Activated naive CD4-positive, alpha-beta T cell treated with anti-CD3 and anti-CD28 coated beads for 36 hours (primary cell): ENCODE data around the gene LRRC63. TPM values are rescaled to one million over a fixed set of nuclear protein-coding genes. Genes with fewer than 3 reads are reported as not detected.

Source experiments
- CTCF ChIA-PET: fragments of 350-600 bp; sonication (Branson Sonifier 250); formaldehyde crosslinking; loops from one replicate; lab custom pipeline; 2021; ENCODE audit warnings: antibody characterized with exemption; lab: Charles Lee
- DNase-seq: peaks from one replicate; pipeline ENCODE4 v3.0.0-alpha.2; 2020
- H3K27ac Mint-ChIP-seq: one replicate; pipeline ENCODE4 v1.8.0; 2021; ENCODE audit warnings: mild to moderate bottlenecking, mixed read lengths
- H3K27me3 Mint-ChIP-seq: one replicate; pipeline ENCODE4 v1.8.0; 2021; ENCODE audit warnings: low read depth, mixed read lengths
- H3K36me3 Mint-ChIP-seq: one replicate; pipeline ENCODE4 v1.8.0; 2021; ENCODE audit warnings: low read depth, mixed read lengths
- H3K4me1 Mint-ChIP-seq: one replicate; pipeline ENCODE4 v1.8.0; 2021; ENCODE audit warnings: low read depth, mixed read lengths
- H3K4me3 Mint-ChIP-seq: one replicate; pipeline ENCODE4 v1.8.0; 2021; ENCODE audit warnings: mild to moderate bottlenecking, moderate library complexity, mixed read lengths
- H3K9me3 Mint-ChIP-seq: one replicate; pipeline ENCODE4 v1.8.0; 2021; ENCODE audit warnings: mixed read lengths
- intact Hi-C: fragments of 100-400 bp; cut with micrococcal nuclease; formaldehyde crosslinking; loops from one replicate; pipeline ENCODE4 v1.15.1; 2023
- total RNA-seq, 2 experiments: library from RNA; stranded (reverse); gene quantifications; one replicate each; pipeline ENCODE4 v1.2.3, GENCODE V29; 2021

LRRC63 gene
- total RNA-seq, 2 experiments from 2014 or later, result 0.24 to 0.32 TPM

DNA sequence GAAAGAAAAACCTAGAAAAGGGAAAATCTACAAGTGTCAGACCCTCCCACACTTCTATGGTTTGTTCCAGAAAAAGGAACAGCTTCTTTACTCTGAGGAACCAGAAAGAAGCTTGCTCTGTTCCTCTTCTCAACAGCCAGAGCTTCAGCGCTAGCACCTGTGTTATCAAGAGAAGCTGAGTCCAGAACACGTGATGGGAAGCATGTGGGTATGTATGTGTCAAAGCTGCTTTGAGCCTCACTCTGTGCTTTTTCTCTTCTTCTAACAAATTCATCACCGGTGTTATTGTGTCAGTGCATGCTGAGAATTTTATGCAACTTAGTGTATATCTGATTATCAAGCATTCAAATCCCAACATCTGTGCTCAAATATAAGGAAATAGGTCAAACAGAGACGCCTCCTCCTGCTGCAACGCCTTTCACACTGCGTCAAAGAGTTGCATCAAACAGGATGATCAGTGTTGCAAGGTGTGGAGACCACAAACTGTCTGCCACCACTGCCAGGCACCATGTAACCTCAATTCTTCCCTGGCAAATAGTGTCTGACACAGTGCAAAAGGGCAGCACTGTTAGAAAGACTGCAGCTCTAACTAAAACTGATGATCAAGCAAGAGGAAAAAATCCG, 83.9 kb downstream of the LRRC63 start:
- Mint-ChIP-seq H3K27ac (peak overlapping the region; percentile 94), H3K4me1 (peaks cover 59% of the 10 kb centered on the region), H3K9me3 (peaks cover 1% of the 10 kb centered on the region), H3K4me3 (peak overlapping the region; percentile 61), H3K27me3 (no peaks in the 10 kb centered on the region), H3K36me3 (peaks cover 2% of the 10 kb centered on the region)
- peak; percentile 76 for DNase-seq
- CTCF ChIA-PET, result interaction anchor here (0.7 to 3.4 kb wide), 9 partner anchors 13 to 153 kb away, joined by 3 to 27 read pairs (median 4); partner anchors contain the start of gene RUBCNL
- intact Hi-C loops, result loop anchor here (1.0 to 10.0 kb wide), 7 partner anchors 20 to 931 kb away; partner anchors contain the start of genes LCP1 and ZC3H13

DNA sequence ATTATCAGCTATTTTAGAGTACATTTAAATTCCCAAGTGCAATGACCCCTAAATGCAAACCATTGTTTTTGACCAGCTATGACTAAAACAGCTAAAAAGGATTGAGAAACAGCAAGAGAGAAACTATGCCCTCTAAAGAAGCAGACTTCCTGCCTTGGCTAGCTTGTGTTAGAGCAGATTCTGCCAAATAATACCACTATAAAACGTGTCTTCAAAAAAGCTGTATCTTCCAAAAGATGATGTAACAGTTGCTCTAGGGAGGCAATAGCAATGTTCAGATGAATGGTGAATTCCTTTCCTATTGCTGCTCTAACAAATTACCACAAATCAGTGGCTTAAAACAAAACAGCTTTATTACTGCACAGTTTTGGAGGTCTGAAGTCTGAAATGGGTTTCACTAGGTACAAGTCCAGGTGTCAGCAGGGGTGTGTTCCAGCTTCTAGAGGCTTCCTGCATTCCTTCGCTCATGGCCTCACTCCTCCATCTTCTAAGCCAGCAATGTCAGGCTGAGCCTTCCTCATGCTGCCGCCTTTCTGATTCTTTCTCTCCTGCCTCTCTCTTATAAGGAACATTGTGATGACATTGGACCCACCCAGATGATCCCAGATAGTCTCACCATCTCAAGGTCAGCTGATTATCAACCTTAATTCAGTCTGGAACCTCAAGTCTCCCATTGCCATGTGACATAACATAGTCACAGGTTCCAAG, 84.5 kb downstream of the LRRC63 start:
- H3K27me3 Mint-ChIP-seq, result no peaks in the 10 kb centered on the region
- H3K9me3 Mint-ChIP-seq, result peaks cover 1% of the 10 kb centered on the region
- peaks cover 2% of the 10 kb centered on the region for H3K36me3 Mint-ChIP-seq
- intact Hi-C loops, result loop anchor here (1.0 to 10.0 kb wide), 6 partner anchors 19 to 931 kb away; partner anchors contain the start of genes LCP1 and ZC3H13
- peak; percentile 21 for DNase-seq
- peaks cover 56% of the 10 kb centered on the region for H3K4me1 Mint-ChIP-seq
- CTCF ChIA-PET, result interaction anchor here (0.7 to 3.4 kb wide), 10 partner anchors 13 to 154 kb away, joined by 3 to 27 read pairs (median 4); partner anchors contain the start of gene RUBCNL
- peak overlapping the region; percentile 61 for H3K4me3 Mint-ChIP-seq
- H3K27ac Mint-ChIP-seq, result peak overlapping the region; percentile 94

DNA sequence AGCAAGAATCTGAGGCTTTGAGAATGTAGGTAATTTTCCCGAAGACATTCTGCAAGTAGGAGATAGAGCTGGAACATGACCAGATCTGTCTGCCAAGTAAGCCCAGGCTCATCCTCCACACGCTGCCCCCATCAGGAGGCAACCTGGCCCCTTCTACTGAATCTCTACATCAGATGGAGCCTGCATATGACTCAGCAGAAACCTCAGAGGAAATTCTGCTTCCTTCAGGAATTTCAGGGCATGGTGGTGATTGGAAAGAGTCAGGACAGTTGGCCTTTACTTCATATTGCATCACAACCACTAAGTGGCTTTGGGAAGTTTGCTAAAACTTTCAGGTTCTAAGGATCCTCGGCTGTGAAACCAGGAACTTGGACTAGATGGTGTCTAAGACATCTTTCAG, 85.2 kb downstream of the LRRC63 start:
- peaks cover 5% of the 10 kb centered on the region for H3K36me3 Mint-ChIP-seq
- no peaks in the 10 kb centered on the region for H3K27me3 Mint-ChIP-seq
- DNase-seq, result no peak
- peaks cover 1% of the 10 kb centered on the region for H3K9me3 Mint-ChIP-seq
- peaks cover 53% of the 10 kb centered on the region for H3K4me1 Mint-ChIP-seq
- intact Hi-C loops, result loop anchor here (1.0 to 10.0 kb wide), 6 partner anchors 18 to 932 kb away; partner anchors contain the start of genes LCP1 and ZC3H13
- CTCF ChIA-PET, result interaction anchor here (0.7 to 3.4 kb wide), 4 partner anchors 24 to 126 kb away, joined by 3 to 27 read pairs (median 4); no protein-coding TSS in a partner anchor
- no peak overlapping the region for H3K4me3 Mint-ChIP-seq
- H3K27ac Mint-ChIP-seq, result peak overlapping the region; percentile 94

DNA sequence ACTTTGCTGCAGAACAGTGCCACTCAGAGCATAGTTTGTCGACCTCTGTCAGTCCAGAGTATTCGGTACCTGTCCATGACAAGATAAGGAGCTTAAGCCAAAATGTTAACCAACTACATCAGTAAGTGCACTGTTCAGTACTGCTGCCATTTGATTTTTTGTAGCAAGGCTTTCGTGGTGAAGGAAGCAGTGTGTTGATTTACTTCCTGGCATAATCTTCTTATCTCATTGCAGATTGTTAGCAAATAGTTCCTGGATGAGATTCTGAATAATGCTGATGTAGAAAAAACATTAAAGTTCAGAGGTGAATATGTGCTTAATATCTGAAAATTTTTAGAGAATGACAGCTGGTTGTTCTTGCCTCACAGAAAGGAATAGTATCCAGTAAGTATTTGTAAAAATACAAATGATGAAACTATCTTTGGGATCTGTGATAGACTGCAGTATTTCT, 85.7 kb downstream of the LRRC63 start:
- no peaks in the 10 kb centered on the region for H3K27me3 Mint-ChIP-seq
- peak overlapping the region; percentile 94 for H3K27ac Mint-ChIP-seq
- intact Hi-C loops, result loop anchor here (2.0 to 10.0 kb wide), 3 partner anchors 57 to 933 kb away; partner anchors contain the start of gene ZC3H13
- CTCF ChIA-PET, result interaction anchor here (0.7 to 3.4 kb wide), 3 partner anchors 24 to 112 kb away, joined by 3 to 27 read pairs (median 5); no protein-coding TSS in a partner anchor
- peaks cover 7% of the 10 kb centered on the region for H3K36me3 Mint-ChIP-seq
- no peak overlapping the region for H3K4me3 Mint-ChIP-seq
- H3K4me1 Mint-ChIP-seq, result peaks cover 53% of the 10 kb centered on the region
- peaks cover 5% of the 10 kb centered on the region for H3K9me3 Mint-ChIP-seq
- no peak for DNase-seq

GRCh38 chr13:46303742-46304385, 92.1 kb downstream of the LRRC63 start:
- Mint-ChIP-seq H3K4me1 (peaks cover 27% of the 10 kb centered on the region), H3K27me3 (no peaks in the 10 kb centered on the region), H3K9me3 (peaks cover 6% of the 10 kb centered on the region), H3K27ac (peak overlapping the region; percentile 3), H3K4me3 (peak overlapping the region; percentile 51), H3K36me3 (peaks cover 9% of the 10 kb centered on the region)
- CTCF ChIA-PET, result interaction anchor here (0.5 to 1.7 kb wide), 6 partner anchors 10 to 207 kb away, joined by 3 to 5 read pairs (median 4); no protein-coding TSS in a partner anchor
- intact Hi-C loops, result no loop called here
- no peak for DNase-seq

DNA sequence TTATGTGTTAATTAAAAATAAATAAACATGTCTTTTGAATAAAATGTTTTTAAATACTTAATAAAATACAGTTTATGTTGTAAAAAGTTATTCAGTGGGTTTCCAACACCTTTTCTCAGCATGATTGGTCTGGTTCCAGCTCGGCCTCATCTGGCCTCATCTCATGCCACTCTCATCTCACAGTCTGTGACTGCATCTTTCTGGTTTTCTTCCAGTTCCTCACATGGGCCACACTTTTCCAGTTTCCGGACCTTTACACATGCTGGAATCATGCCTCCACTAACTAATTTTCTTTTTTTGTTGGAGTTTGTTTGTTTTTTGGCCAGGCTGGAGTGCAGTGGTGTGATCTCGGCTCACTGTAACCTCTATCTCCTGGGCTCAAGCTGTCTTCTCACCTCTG, 92.8 kb downstream of the LRRC63 start:
- Mint-ChIP-seq H3K4me3 (no peak overlapping the region), H3K27ac (no peak overlapping the region), H3K9me3 (peaks cover 5% of the 10 kb centered on the region), H3K36me3 (peaks cover 12% of the 10 kb centered on the region), H3K27me3 (no peaks in the 10 kb centered on the region), H3K4me1 (peaks cover 23% of the 10 kb centered on the region)
- DNase-seq, result no peak
- intact Hi-C loops, result no loop called here
- CTCF ChIA-PET, result interaction anchor here (0.5 to 1.7 kb wide), 5 partner anchors 10 to 208 kb away, joined by 3 to 5 read pairs (median 3); no protein-coding TSS in a partner anchor

GRCh38 chr13:46307554-46307953, 95.8 kb downstream of the LRRC63 start:
- Mint-ChIP-seq H3K9me3 (peaks cover 3% of the 10 kb centered on the region), H3K4me3 (no peak overlapping the region), H3K27ac (no peak overlapping the region), H3K36me3 (peaks cover 25% of the 10 kb centered on the region), H3K4me1 (peaks cover 30% of the 10 kb centered on the region), H3K27me3 (no peaks in the 10 kb centered on the region)
- no peak for DNase-seq
- intact Hi-C loops, result no loop called here
- CTCF ChIA-PET, result no interaction called here

DNA sequence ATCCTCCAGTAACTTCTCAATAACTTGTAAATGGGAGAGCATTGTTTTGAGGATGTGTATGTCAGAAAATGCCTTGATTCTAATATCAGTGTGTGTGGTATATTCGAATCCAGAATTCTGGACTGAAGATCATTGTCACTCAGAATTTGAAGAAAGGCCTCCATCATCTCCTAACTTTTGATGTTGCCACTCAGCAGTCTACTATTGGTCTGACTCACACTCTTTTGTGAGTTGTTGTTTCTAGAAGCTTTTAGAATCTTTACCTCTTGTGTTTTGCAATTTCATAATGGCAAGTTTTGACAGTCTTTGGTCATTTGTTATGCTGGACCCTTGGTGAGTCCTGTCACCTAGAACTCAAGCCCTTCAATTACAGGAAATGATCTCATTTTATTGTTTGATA, 98.3 kb downstream of the LRRC63 start:
- no peak for DNase-seq
- Mint-ChIP-seq H3K4me3 (no peak overlapping the region), H3K9me3 (peaks cover 3% of the 10 kb centered on the region), H3K27ac (no peak overlapping the region), H3K4me1 (peaks cover 29% of the 10 kb centered on the region), H3K27me3 (no peaks in the 10 kb centered on the region), H3K36me3 (peaks cover 39% of the 10 kb centered on the region)
- CTCF ChIA-PET, result interaction anchor here (1.4 to 2.6 kb wide), 2 partner anchors 8 to 14 kb away, joined by 3 to 6 read pairs; no protein-coding TSS in a partner anchor
- intact Hi-C loops, result no loop called here

GRCh38 chr13:46311217-46311616, 99.5 kb downstream of the LRRC63 start:
- Mint-ChIP-seq H3K9me3 (peaks cover 3% of the 10 kb centered on the region), H3K27me3 (no peaks in the 10 kb centered on the region), H3K27ac (no peak overlapping the region), H3K4me1 (peaks cover 34% of the 10 kb centered on the region), H3K36me3 (peaks cover 48% of the 10 kb centered on the region), H3K4me3 (no peak overlapping the region)
- no peak for DNase-seq
- intact Hi-C loops, result no loop called here
- CTCF ChIA-PET, result interaction anchor here (2.6 kb wide), 1 partner anchor 15 kb away, joined by 6 read pairs; no protein-coding TSS in a partner anchor

GRCh38 chr13:46313024-46313423, 101.3 kb downstream of the LRRC63 start:
- CTCF ChIA-PET, result interaction anchor here (0.9 to 1.2 kb wide), 2 partner anchors 17 to 21 kb away, joined by 3 read pairs; no protein-coding TSS in a partner anchor
- Mint-ChIP-seq H3K4me3 (no peak overlapping the region), H3K27me3 (no peaks in the 10 kb centered on the region), H3K36me3 (peaks cover 54% of the 10 kb centered on the region), H3K4me1 (peaks cover 42% of the 10 kb centered on the region), H3K9me3 (peaks cover 3% of the 10 kb centered on the region), H3K27ac (no peak overlapping the region)
- no peak for DNase-seq
- intact Hi-C loops, result no loop called here

GRCh38 chr13:46313432-46314257, 101.9 kb downstream of the LRRC63 start:
- DNase-seq, result no peak
- Mint-ChIP-seq H3K9me3 (peaks cover 3% of the 10 kb centered on the region), H3K27me3 (no peaks in the 10 kb centered on the region), H3K27ac (peak overlapping the region; percentile 65), H3K4me1 (peaks cover 47% of the 10 kb centered on the region), H3K4me3 (peak overlapping the region; percentile 49), H3K36me3 (peaks cover 50% of the 10 kb centered on the region)
- CTCF ChIA-PET, result interaction anchor here (0.6 to 1.2 kb wide), 5 partner anchors 9 to 35 kb away, joined by 3 read pairs; no protein-coding TSS in a partner anchor
- intact Hi-C loops, result no loop called here
